Neural cell (in vitro differentiated cells): ENCODE data around the gene RAB11FIP3. TPM values are rescaled to one million over a fixed set of nuclear protein-coding genes. Genes with fewer than 3 reads are reported as not detected.

ENCODE experiments used
- H2AFZ ChIP-seq: fragments of 200-600, 300-800 bp; sonication (generic), shearing (Covaris generic); 2 replicates; pipeline ENCODE4 v1.6.0; 2014; ENCODE audit warnings: low read depth, mild to moderate bottlenecking, antibody characterized with exemption, low read length, moderate library complexity
- H3F3A ChIP-seq: fragments of 200-600 bp; shearing (Covaris generic); 2 replicates; pipeline ENCODE4 v1.6.1; 2016; ENCODE audit warnings: mild to moderate bottlenecking, moderate library complexity, mixed read lengths, antibody characterized with exemption, low read length; ENCODE audit not compliant: insufficient read depth, poor library complexity, severe bottlenecking
- H3K27ac ChIP-seq: fragments of 200-600, 300-800 bp; sonication (generic), shearing (Covaris generic); 2 replicates; pipeline ENCODE4 v1.5.1; 2014; ENCODE audit warnings: mild to moderate bottlenecking, low read length, moderate library complexity
- H3K27me3 ChIP-seq: fragments of 300-800, 200-600 bp; sonication (generic), shearing (Covaris generic); 2 replicates; pipeline ENCODE4 v1.6.0; 2014; ENCODE audit warnings: mild to moderate bottlenecking, low read depth, low read length, moderate library complexity; ENCODE audit not compliant: insufficient read depth
- H3K36me3 ChIP-seq: fragments of 300-800, 200-600 bp; sonication (generic), shearing (Covaris generic); 2 replicates; pipeline ENCODE4 v1.5.1; 2014; ENCODE audit warnings: mild to moderate bottlenecking, antibody characterized with exemption, low read length, moderate library complexity; ENCODE audit not compliant: insufficient read depth
- H3K4me2 ChIP-seq: fragments of 300-800, 200-600 bp; sonication (generic), shearing (Covaris generic); 2 replicates; pipeline ENCODE4 v1.6.0; 2014; ENCODE audit warnings: mild to moderate bottlenecking, low read length
- H3K4me3 ChIP-seq: fragments of 300-800, 200-600 bp; sonication (generic), shearing (Covaris generic); 2 replicates; pipeline ENCODE4 v1.5.1; 2014; ENCODE audit warnings: mild to moderate bottlenecking, low read length, moderate library complexity
- H3K79me2 ChIP-seq: fragments of 200-600 bp; shearing (Covaris generic); replicated peaks from 2 replicates; pipeline ENCODE4 v1.6.0; 2014; ENCODE audit warnings: mild to moderate bottlenecking, low read length, moderate library complexity; ENCODE audit not compliant: insufficient read depth
- H3K9ac ChIP-seq: fragments of 300-800, 200-600 bp; sonication (generic), shearing (Covaris generic); 2 replicates; pipeline ENCODE4 v1.6.1; 2016; ENCODE audit warnings: mild to moderate bottlenecking, low read length, mixed read lengths
- H3K9me2 ChIP-seq: fragments of 200-600 bp; shearing (Covaris generic); 2 replicates; pipeline ENCODE4 v1.6.1; 2016; ENCODE audit warnings: mild to moderate bottlenecking, low read length, mixed read lengths; ENCODE audit not compliant: insufficient read depth
- H3K9me3 ChIP-seq: fragments of 200-600, 300-800 bp; sonication (generic), shearing (Covaris generic); 2 replicates; pipeline ENCODE4 v1.6.1; 2016; ENCODE audit warnings: mild to moderate bottlenecking, mixed run types, low read length, moderate library complexity, mixed read lengths
- H4K20me1 ChIP-seq: fragments of 200-600 bp; shearing (Covaris generic); 2 replicates; pipeline ENCODE4 v1.6.1; 2016; ENCODE audit warnings: mild to moderate bottlenecking, mixed run types; ENCODE audit not compliant: insufficient read depth
- CTCF ChIP-seq: fragments of 450-650 bp; IDR thresholded peaks from 2 replicates; pipeline ENCODE4 v1.5.1; 2014; ENCODE audit warnings: antibody characterized with exemption, mild to moderate bottlenecking, moderate library complexity; ENCODE audit not compliant: poor library complexity, severe bottlenecking
- EP300 ChIP-seq: fragments of 450-650 bp; conservative IDR thresholded peaks from 2 replicates; pipeline ENCODE4 v1.6.1; 2014; ENCODE audit warnings: antibody characterized with exemption, mild to moderate bottlenecking, moderate library complexity; ENCODE audit not compliant: poor library complexity, severe bottlenecking
- EZH2 ChIP-seq: fragments of 200-600, 300-800 bp; shearing (Covaris generic), sonication (generic); IDR thresholded peaks from 2 replicates; pipeline ENCODE4 v1.6.1; 2014; ENCODE audit warnings: antibody characterized with exemption, low read length, borderline replicate concordance, mild to moderate bottlenecking; ENCODE audit not compliant: insufficient read depth, poor library complexity, severe bottlenecking
- MXI1 ChIP-seq: fragments of 450-650 bp; conservative IDR thresholded peaks from 2 replicates; pipeline ENCODE4 v1.6.1; 2014; ENCODE audit warnings: antibody characterized with exemption, mild to moderate bottlenecking; ENCODE audit not compliant: poor library complexity, severe bottlenecking
- POLR2AphosphoS5 ChIP-seq: IDR thresholded peaks from 2 replicates; pipeline ENCODE4 v1.6.1; 2012
- RAD21 ChIP-seq: fragments of 450-650 bp; conservative IDR thresholded peaks from 2 replicates; pipeline ENCODE4 v1.6.1; 2014; ENCODE audit warnings: antibody characterized with exemption, mild to moderate bottlenecking, moderate library complexity
- REST ChIP-seq: IDR thresholded peaks from 2 replicates; pipeline ENCODE4 v1.6.1; 2012; ENCODE audit warnings: borderline replicate concordance
- SMC3 ChIP-seq: fragments of 450-650 bp; conservative IDR thresholded peaks from 2 replicates; pipeline ENCODE4 v1.6.1; 2014; ENCODE audit warnings: antibody characterized with exemption, mild to moderate bottlenecking, moderate library complexity; ENCODE audit not compliant: poor library complexity
- TAF1 ChIP-seq: IDR thresholded peaks from 2 replicates; pipeline ENCODE4 v1.6.1; 2012; ENCODE audit warnings: low read depth
- polyA plus RNA-seq: library from polyadenylated mRNA; depleted of rRNA; stranded (reverse); fragments of >200 nt; gene quantifications from 2 replicates; pipeline ENCODE4 v1.2.3, GENCODE V29; 2014

RAB11FIP3 gene
- polyA plus RNA-seq, 1 donor from 2014 or later: 55.0 TPM

GRCh38 chr16:519841-520687 is 94.6 kb downstream of the RAB11FIP3 start:
- H3K4me2 ChIP-seq: no peak overlapping the region
- H3K4me3 ChIP-seq: no peak overlapping the region
- H3K9me3 ChIP-seq: no peaks in the 10 kb centered on the region
- no peak overlapping the region for H2AFZ ChIP-seq
- H3F3A ChIP-seq: no peaks in the 10 kb centered on the region
- H3K36me3 ChIP-seq: peaks cover 4% of the 10 kb centered on the region
- TF ChIP-seq POLR2AphosphoS5: no peak
- no peak for TF ChIP-seq EP300
- TF ChIP-seq TAF1: no peak
- TF ChIP-seq CTCF: no peak
- no peak for TF ChIP-seq SMC3
- TF ChIP-seq EZH2: no peak
- TF ChIP-seq RAD21: no peak
- TF ChIP-seq MXI1: no peak
- H3K9me2 ChIP-seq: no peaks in the 10 kb centered on the region
- H4K20me1 ChIP-seq: no peaks in the 10 kb centered on the region
- H3K79me2 ChIP-seq: no peaks in the 10 kb centered on the region
- H3K27ac ChIP-seq: no peak overlapping the region
- H3K27me3 ChIP-seq: no peaks in the 10 kb centered on the region
- H3K9ac ChIP-seq: no peak overlapping the region

GRCh38 chr16:520847-521246 is 95.4 kb downstream of the RAB11FIP3 start:
- Histone ChIP-seq H2AFZ (no peak overlapping the region), H3K79me2 (no peaks in the 10 kb centered on the region), H3K9ac (no peak overlapping the region), H3K9me2 (no peaks in the 10 kb centered on the region), H3F3A (no peaks in the 10 kb centered on the region), H3K27me3 (no peaks in the 10 kb centered on the region), H3K4me3 (no peak overlapping the region), H3K36me3 (peaks cover 4% of the 10 kb centered on the region), H3K9me3 (no peaks in the 10 kb centered on the region), H3K4me2 (no peak overlapping the region), H4K20me1 (no peaks in the 10 kb centered on the region), H3K27ac (no peak overlapping the region)
- TF ChIP-seq EP300 (no peak), SMC3 (no peak), REST (no peak), TAF1 (no peak), EZH2 (no peak), MXI1 (no peak), CTCF (no peak), POLR2AphosphoS5 (no peak), RAD21 (no peak)
